ENCODE measurements around the gene ITPR2. TPM values are rescaled to one million over a fixed set of nuclear protein-coding genes. Genes with fewer than 3 reads are reported as not detected.
"Not testable (repeated sequence)": the region's sequence is repeated elsewhere in the genome, so short reads cannot be mapped to it uniquely, and the experiment has no call there.

The ITPR2 gene
- total RNA-seq, 1 donor from 2014 or later: 50.0 TPM

GRCh38 chr12:26755362-26755761 lies 77.6 kb downstream of the ITPR2 start:
- DNase-seq (ENCODE audit: low spot score): not testable (repeated sequence)

- no peak for DNase-seq (ENCODE audit: low spot score)
These were observed 78.8 kb downstream of the ITPR2 start for GRCh38 chr12:26754148-26754547.

- no peak for DNase-seq (ENCODE audit: low spot score)
These were observed 81.8 kb downstream of the ITPR2 start for GRCh38 chr12:26751179-26751578.

- no peak for DNase-seq (ENCODE audit: low spot score)
These were observed 82.3 kb downstream of the ITPR2 start for GRCh38 chr12:26750531-26751175.

GRCh38 chr12:26749781-26750180 lies 83.2 kb downstream of the ITPR2 start:
- no peak for DNase-seq (ENCODE audit: low spot score)

- no peak for DNase-seq (ENCODE audit: low spot score)
These were observed 84.1 kb downstream of the ITPR2 start for GRCh38 chr12:26748741-26749431.

GRCh38 chr12:26748412-26748740 lies 84.6 kb downstream of the ITPR2 start:
- no peak for DNase-seq (ENCODE audit: low spot score)

- DNase-seq (ENCODE audit: low spot score): no peak
These were observed 86.8 kb downstream of the ITPR2 start for GRCh38 chr12:26746121-26746714.

GRCh38 chr12:26744697-26745440 lies 88.1 kb downstream of the ITPR2 start:
- no peak for DNase-seq (ENCODE audit: low spot score)

GRCh38 chr12:26744042-26744626 lies 88.9 kb downstream of the ITPR2 start:
- no peak for DNase-seq (ENCODE audit: low spot score)

GRCh38 chr12:26741584-26742227 lies 91.3 kb downstream of the ITPR2 start:
- DNase-seq (ENCODE audit: low spot score): no peak

GRCh38 chr12:26740991-26741390 lies 92.0 kb downstream of the ITPR2 start:
- DNase-seq (ENCODE audit: low spot score): no peak

GRCh38 chr12:26740348-26740747 lies 92.6 kb downstream of the ITPR2 start:
- DNase-seq (ENCODE audit: low spot score): no peak

- DNase-seq (ENCODE audit: low spot score): no peak
These were observed 95.4 kb downstream of the ITPR2 start for GRCh38 chr12:26737487-26738030.

- DNase-seq (ENCODE audit: low spot score): peak; percentile 25
These were observed 96.2 kb downstream of the ITPR2 start for GRCh38 chr12:26736563-26737486.

GRCh38 chr12:26735249-26735639 lies 97.8 kb downstream of the ITPR2 start:
- DNase-seq (ENCODE audit: low spot score): no peak

- no peak for DNase-seq (ENCODE audit: low spot score)
These were observed 98.3 kb downstream of the ITPR2 start for GRCh38 chr12:26734510-26735248.

GRCh38 chr12:26732005-26732908 lies 100.7 kb downstream of the ITPR2 start:
- no peak for DNase-seq (ENCODE audit: low spot score)
